GM10248 (cell line): ENCODE results near the gene KEAP1.

Experiments used
- CTCF ChIA-PET: fragments of 300-600 bp; sonication (Branson Sonifier 250); formaldehyde crosslinking; extraction: SDS; loops from one replicate; lab custom pipeline; 2021; ENCODE audit warnings: antibody characterized with exemption; lab: Yijun Ruan, JAX
- POLR2A ChIA-PET: fragments of 350-650 bp; sonication (Branson Sonifier 250); formaldehyde crosslinking; extraction: SDS; loops from one replicate; lab custom pipeline; 2020; ENCODE audit warnings: antibody characterized with exemption; lab: Yijun Ruan, JAX
- DNase-seq: peaks from one replicate; pipeline ENCODE4 v3.0.0; 2012; ENCODE audit errors: extremely low spot score
- CTCF ChIP-seq: IDR thresholded peaks from 2 replicates; pipeline ENCODE4 v1.5.1; 2012; ENCODE audit warnings: mild to moderate bottlenecking, low read depth; ENCODE audit errors: extremely low read depth, missing control alignments, control extremely low read depth

Gene KEAP1

GRCh38 chr19:10518444-10519361 is 15.5 kb upstream of the KEAP1 start:
- CTCF ChIA-PET = interaction anchor here (2.0 to 4.5 kb wide), 4 partner anchors 9 to 126 kb away, joined by 4 to 16 read pairs (median 8); no protein-coding TSS in a partner anchor
- TF ChIP-seq CTCF = no peak
- POLR2A ChIA-PET = interaction anchor here (0.5 kb wide), 1 partner anchor 25 kb away, joined by 3 read pairs; no protein-coding TSS in a partner anchor
- no peak for DNase-seq

GRCh38 chr19:10517760-10518443 is 14.7 kb upstream of the KEAP1 start:
- POLR2A ChIA-PET = interaction anchor here (0.5 kb wide), 1 partner anchor 18 kb away, joined by 5 read pairs; no protein-coding TSS in a partner anchor
- CTCF ChIA-PET = interaction anchor here (0.8 to 3.6 kb wide), 5 partner anchors 13 to 114 kb away, joined by 3 to 12 read pairs (median 4); partner anchors contain the start of gene CDC37
- TF ChIP-seq CTCF = no peak
- no peak for DNase-seq

- DNase-seq = no peak
- TF ChIP-seq CTCF = no peak
- CTCF ChIA-PET = interaction anchor here (0.8 to 3.6 kb wide), 5 partner anchors 14 to 114 kb away, joined by 3 to 12 read pairs (median 4); partner anchors contain the start of gene CDC37
- POLR2A ChIA-PET = interaction anchor here (0.5 kb wide), 1 partner anchor 17 kb away, joined by 5 read pairs; no protein-coding TSS in a partner anchor
These were observed 14.2 kb upstream of the KEAP1 start, which contains the start of gene S1PR5 for GRCh38 chr19:10517361-10517759. Gene S1PR5, minus strand, starts transcription at chr19:10517447. Its CDS starts 2,436 bp downstream, at chr19:10515011.

GRCh38 chr19:10516671-10517286 is 13.6 kb upstream of the KEAP1 start:
- no peak for DNase-seq
- ChIA-PET POLR2A (no interaction called here), CTCF (interaction anchor here (1.2 to 3.6 kb wide), 4 partner anchors 25 to 113 kb away, joined by 3 to 12 read pairs (median 4); partner anchors contain the start of gene CDC37)
- no peak for TF ChIP-seq CTCF

GRCh38 chr19:10516064-10516385 is 12.9 kb upstream of the KEAP1 start:
- TF ChIP-seq CTCF = no peak
- no peak for DNase-seq
- POLR2A ChIA-PET = no interaction called here
- CTCF ChIA-PET = interaction anchor here (3.6 kb wide), 1 partner anchor 26 kb away, joined by 12 read pairs; no protein-coding TSS in a partner anchor
